IMR-90 (cell line): Measurements from ENCODE around the gene ARSH.

ENCODE experiments used
- CTCF ChIP-seq: conservative IDR thresholded peaks from 2 replicates; pipeline ENCODE4 v1.5.1; 2012; ENCODE audit warnings: mild to moderate bottlenecking, low read depth, low read length, improper control_type of control experiment
- ELK1 ChIP-seq: fragments of 150-350 bp; IDR thresholded peaks from 2 replicates; pipeline ENCODE4 v1.6.1; 2016; ENCODE audit warnings: low read depth, mild to moderate bottlenecking, low read length, moderate library complexity, borderline replicate concordance
- POLR2A ChIP-seq: IDR thresholded peaks from 2 replicates; pipeline ENCODE4 v1.6.1; 2012; ENCODE audit warnings: mild to moderate bottlenecking, low read depth, low read length
- SMC3 ChIP-seq: fragments of 150-350 bp; IDR thresholded peaks from 2 replicates; pipeline ENCODE4 v1.6.1; 2016; ENCODE audit warnings: low read depth, mild to moderate bottlenecking, antibody characterized with exemption, low read length, moderate library complexity

- no peak for TF ChIP-seq CTCF
- no peak for TF ChIP-seq POLR2A
- no peak for TF ChIP-seq ELK1
- no peak for TF ChIP-seq SMC3
Observed at GRCh38 chrX:3006495-3006894, at the start of gene ARSH.
